Natural killer cell treated with Interleukin-12 subunit alpha and Interleukin-12 subunit beta and Interleukin-15 and Interleukin-18, amount 100 ng/mL, for 72 hours (primary cell): ENCODE measurements around the gene RIMBP2. TPM values are rescaled to one million over a fixed set of nuclear protein-coding genes. Genes with fewer than 3 reads are reported as not detected.

Source experiments
- ATAC-seq, 2 donors: fragments of 150-1000 bp; cut with Tn5 transposase in 1 of 2; sonication (Bioruptor Pico), chemical (Tn5 transposase) in 1 of 2; 2 replicates each; pipeline ENCODE4 v1.10.0; 2021
- DNase-seq: peaks from one replicate; pipeline ENCODE4 v3.0.0; 2022; ENCODE audit warnings: low spot score
- H3K27ac Mint-ChIP-seq, 2 donors: 1 replicate in 1 of 2; 2 replicates in 1 of 2; pipeline ENCODE4 v1.8.0; 2022; ENCODE audit warnings: mixed read lengths in 2 of 2, mild to moderate bottlenecking in 1 of 2, moderate library complexity in 1 of 2
- H3K27me3 Mint-ChIP-seq, 2 donors: 1 replicate in 1 of 2; 2 replicates in 1 of 2; pipeline ENCODE4 v1.8.0; 2022; ENCODE audit warnings: mixed read lengths in 2 of 2
- H3K36me3 Mint-ChIP-seq: one replicate; pipeline ENCODE4 v1.8.0; 2022; ENCODE audit warnings: mixed read lengths
- H3K4me1 Mint-ChIP-seq, 2 donors: 1 replicate in 1 of 2; 2 replicates in 1 of 2; pipeline ENCODE4 v1.8.0; 2022; ENCODE audit warnings: low read depth in 2 of 2, mixed read lengths in 2 of 2, mild to moderate bottlenecking in 1 of 2
- H3K4me3 Mint-ChIP-seq: one replicate; pipeline ENCODE4 v1.8.0; 2022; ENCODE audit warnings: mixed read lengths
- H3K9me3 Mint-ChIP-seq: 2 replicates; pipeline ENCODE4 v1.8.0; 2022; ENCODE audit warnings: mixed read lengths
- total RNA-seq, 2 donors: library from RNA; stranded (reverse); gene quantifications; one replicate each; pipeline ENCODE4 v1.2.3, GENCODE V29; 2022

The RIMBP2 gene
- total RNA-seq, 2 donors from 2014 or later, result not detected

DNA sequence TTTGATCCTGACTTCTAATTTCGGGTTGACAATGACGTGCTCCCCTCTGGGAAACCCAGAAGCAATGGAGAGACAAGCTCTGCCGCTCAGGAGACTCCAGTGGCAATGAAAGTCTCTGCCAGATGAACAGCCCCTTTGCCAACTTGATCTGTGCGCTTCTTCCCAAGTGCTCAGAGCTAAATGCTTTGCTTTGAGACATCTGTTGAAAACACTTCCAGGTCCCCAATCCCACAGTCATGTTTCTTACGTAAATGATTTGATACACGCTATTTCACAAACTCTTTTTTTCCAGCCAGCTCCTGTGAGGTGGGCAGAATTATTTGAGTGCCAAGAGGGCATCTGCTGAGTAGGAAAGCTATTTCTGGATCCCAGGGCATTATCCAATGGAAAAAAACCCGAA lies 147.6 kb downstream of the RIMBP2 start:
- Mint-ChIP-seq H3K36me3 (no peaks in the 10 kb centered on the region), H3K27ac (no peak overlapping the region), H3K4me3 (no peak overlapping the region), H3K4me1 (no peaks in the 10 kb centered on the region), H3K9me3 (peaks cover 4% of the 10 kb centered on the region), H3K27me3 (peaks cover 3 to 7% of the 10 kb centered on the region in 2 donors)
- ATAC-seq (no peak), DNase-seq (no peak)

DNA sequence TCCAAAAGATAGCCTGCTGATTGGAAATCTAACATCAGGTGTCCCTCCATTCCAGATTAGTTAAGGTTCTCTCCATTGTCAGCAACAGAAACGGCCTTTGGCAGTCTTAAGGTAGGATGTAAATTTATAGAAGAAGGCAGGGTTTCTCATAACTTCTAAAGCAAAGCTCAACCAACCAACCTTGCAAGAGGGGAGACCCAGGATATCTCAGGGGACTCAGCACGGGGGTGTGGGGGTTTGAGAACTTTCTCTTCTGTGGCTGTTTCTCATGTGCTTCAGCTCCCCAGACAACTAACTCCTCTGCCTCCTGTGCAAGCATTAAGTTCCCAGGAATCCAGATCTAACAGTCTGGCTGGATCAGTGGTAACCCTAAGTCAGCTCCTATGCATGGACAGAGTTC lies 148.1 kb downstream of the RIMBP2 start:
- ATAC-seq (no peak), DNase-seq (no peak)
- H3K9me3 Mint-ChIP-seq, result peaks cover 4% of the 10 kb centered on the region
- no peaks in the 10 kb centered on the region for H3K36me3 Mint-ChIP-seq
- H3K27me3 Mint-ChIP-seq, result peaks cover 3 to 7% of the 10 kb centered on the region in 2 donors
- no peak overlapping the region for H3K27ac Mint-ChIP-seq
- no peaks in the 10 kb centered on the region for H3K4me1 Mint-ChIP-seq
- no peak overlapping the region for H3K4me3 Mint-ChIP-seq

DNA sequence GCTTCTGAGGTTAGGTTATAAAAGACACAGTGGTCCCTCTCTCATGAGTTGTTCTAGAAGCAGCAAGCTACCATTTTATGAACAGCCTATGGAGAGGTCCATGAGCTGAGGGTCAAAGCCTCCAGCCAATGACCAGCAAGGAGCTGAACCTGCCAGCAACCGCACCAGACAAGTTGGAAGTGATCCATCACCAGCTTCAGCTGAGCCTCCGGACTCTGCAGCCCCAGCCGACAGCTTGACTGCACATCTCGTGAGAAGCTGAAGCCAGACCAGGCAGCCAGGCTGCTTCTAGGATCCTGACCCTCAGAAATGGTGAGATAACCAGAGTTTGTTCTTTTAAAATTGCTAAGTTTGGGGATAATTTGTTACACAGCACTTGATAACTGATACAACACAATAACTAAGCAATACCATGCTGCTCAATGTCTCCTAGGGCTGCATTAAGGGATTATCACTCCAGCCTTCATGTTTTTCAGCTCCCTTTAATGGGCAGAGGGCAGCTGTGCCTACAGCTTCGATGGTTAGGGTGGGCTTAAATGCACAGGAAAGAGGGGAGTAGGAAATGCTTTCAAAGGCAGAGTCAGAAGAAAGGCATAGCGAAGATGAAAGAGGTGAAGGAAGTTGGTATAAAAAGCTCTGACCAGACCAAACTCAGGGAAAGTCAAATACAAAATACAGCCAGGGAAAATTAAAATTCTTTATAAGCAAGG lies 149.5 kb downstream of the RIMBP2 start:
- H3K27me3 Mint-ChIP-seq, result peaks cover 3 to 7% of the 10 kb centered on the region in 2 donors
- H3K36me3 Mint-ChIP-seq, result no peaks in the 10 kb centered on the region
- H3K4me1 Mint-ChIP-seq, result no peaks in the 10 kb centered on the region
- DNase-seq, result no peak
- H3K9me3 Mint-ChIP-seq, result peaks cover 4% of the 10 kb centered on the region
- no peak overlapping the region for H3K4me3 Mint-ChIP-seq
- ATAC-seq, result no peak
- H3K27ac Mint-ChIP-seq, result no peak overlapping the region

DNA sequence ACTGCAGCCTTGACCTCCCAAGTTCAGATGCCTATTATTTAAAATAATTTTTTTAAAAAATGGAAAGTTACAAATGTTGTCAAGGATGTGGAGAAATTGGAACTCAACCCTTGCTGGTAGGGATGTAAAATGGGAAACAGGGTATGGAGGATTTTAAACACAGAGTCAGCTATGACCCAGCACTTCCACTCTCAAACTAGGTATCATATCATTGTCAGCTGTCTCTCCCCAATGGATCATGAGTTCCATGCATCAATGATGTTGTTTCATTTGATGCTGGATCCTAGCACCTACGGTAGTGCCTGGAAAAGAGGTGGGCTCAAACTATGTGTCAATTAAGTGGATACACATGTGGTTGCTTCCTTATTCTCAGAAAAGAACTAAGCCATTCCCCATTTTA lies 150.9 kb downstream of the RIMBP2 start:
- Mint-ChIP-seq H3K9me3 (peaks cover 4% of the 10 kb centered on the region), H3K36me3 (no peaks in the 10 kb centered on the region), H3K27me3 (peaks cover 4 to 7% of the 10 kb centered on the region in 2 donors), H3K4me3 (no peak overlapping the region), H3K27ac (no peak overlapping the region), H3K4me1 (no peaks in the 10 kb centered on the region)
- no peak for DNase-seq
- ATAC-seq, result no peak

DNA sequence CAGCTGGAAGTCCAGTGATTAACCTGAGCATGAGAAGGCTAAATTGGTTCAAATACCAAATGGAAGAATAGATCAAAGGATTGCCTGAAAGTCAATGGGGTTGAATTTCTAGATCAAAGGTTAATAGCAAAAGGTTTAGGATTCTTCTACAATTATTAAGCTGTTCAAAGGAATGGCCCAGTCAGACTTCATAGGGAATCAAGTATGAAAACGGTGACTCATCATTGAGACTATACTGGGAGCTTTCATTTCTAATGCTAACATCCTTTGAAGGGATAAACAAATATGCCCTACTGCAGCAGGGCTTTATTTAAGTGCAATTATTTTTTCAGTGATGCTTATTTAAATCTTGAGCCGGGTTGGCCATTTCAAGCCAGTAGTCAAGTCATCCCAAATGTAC lies 152.8 kb downstream of the RIMBP2 start:
- Mint-ChIP-seq H3K4me1 (no peaks in the 10 kb centered on the region), H3K27ac (no peak overlapping the region), H3K4me3 (no peak overlapping the region), H3K27me3 (peaks cover 7 to 8% of the 10 kb centered on the region in 2 donors), H3K36me3 (no peaks in the 10 kb centered on the region), H3K9me3 (peaks cover 4% of the 10 kb centered on the region)
- ATAC-seq, result no peak
- DNase-seq, result no peak

DNA sequence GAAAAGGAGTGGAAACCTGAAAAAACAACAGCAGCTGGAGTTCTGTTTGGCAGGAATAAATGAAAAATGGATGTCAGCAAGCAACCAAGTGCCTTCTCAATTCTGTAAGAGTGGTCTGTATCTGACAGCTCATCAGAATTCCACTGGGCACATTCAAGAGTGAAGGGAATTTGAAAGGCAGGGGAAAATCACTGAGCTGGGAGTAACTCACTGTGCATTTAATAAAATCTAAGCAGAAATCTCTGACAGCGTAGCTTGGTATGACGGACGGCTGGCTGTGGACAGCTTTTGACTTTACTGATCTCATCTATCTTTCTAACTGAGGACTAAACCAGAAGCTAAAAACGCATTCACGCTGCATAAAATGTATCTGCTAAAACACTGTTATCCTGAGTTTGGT lies 153.4 kb downstream of the RIMBP2 start:
- Mint-ChIP-seq H3K4me3 (no peak overlapping the region), H3K9me3 (peaks cover 4% of the 10 kb centered on the region), H3K36me3 (no peaks in the 10 kb centered on the region), H3K4me1 (no peaks in the 10 kb centered on the region), H3K27ac (no peak overlapping the region), H3K27me3 (peaks cover 7 to 8% of the 10 kb centered on the region in 2 donors)
- no peak for DNase-seq
- no peak for ATAC-seq

DNA sequence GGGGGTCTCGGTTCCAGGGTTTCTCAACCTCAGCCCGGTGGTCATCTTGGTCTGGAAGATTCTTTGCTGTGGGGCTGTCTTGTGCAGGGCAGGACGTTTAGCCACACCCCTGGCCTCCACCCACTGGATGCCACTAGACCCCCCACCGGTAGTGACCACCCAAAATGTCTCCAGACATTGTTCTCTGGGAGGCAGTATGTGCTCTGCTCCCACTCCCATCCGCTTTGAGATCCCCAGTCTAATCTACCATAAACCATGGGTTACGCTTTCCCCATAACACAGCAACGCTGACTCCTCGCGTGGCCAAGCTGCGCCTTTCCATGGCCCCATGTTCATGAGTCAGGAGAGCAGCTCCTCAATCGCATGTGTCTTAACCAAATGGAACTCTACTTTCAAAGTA lies 155.8 kb downstream of the RIMBP2 start:
- Mint-ChIP-seq H3K4me3 (no peak overlapping the region), H3K4me1 (no peaks in the 10 kb centered on the region), H3K9me3 (peaks cover 4% of the 10 kb centered on the region), H3K27ac (no peak overlapping the region), H3K27me3 (peaks cover 12 to 19% of the 10 kb centered on the region in 2 donors), H3K36me3 (no peaks in the 10 kb centered on the region)
- DNase-seq (no peak), ATAC-seq (no peak)

DNA sequence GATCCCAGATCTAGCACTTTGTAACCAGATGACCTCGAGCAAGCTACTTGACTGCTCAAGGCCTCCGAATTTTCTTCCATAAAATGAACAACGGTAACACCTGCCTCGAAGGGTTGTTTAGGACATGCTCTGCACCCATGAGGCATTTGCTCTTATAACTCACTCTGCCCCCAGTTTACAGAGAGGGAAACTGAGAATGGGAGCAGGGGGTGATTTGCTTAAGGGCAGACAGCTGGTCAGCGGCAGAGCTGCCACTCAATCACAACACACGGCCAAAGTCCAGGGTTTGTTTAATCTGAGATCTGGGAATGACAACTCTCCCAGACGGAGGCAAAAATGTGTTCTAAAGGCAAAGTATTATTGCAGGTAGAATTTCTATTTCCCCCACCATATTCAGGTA lies 156.3 kb downstream of the RIMBP2 start:
- DNase-seq (no peak), ATAC-seq (no peak)
- no peaks in the 10 kb centered on the region for H3K4me1 Mint-ChIP-seq
- H3K4me3 Mint-ChIP-seq, result no peak overlapping the region
- no peaks in the 10 kb centered on the region for H3K36me3 Mint-ChIP-seq
- H3K9me3 Mint-ChIP-seq, result peaks cover 4% of the 10 kb centered on the region
- H3K27me3 Mint-ChIP-seq, result peaks cover 12 to 21% of the 10 kb centered on the region in 2 donors
- no peak overlapping the region for H3K27ac Mint-ChIP-seq

DNA sequence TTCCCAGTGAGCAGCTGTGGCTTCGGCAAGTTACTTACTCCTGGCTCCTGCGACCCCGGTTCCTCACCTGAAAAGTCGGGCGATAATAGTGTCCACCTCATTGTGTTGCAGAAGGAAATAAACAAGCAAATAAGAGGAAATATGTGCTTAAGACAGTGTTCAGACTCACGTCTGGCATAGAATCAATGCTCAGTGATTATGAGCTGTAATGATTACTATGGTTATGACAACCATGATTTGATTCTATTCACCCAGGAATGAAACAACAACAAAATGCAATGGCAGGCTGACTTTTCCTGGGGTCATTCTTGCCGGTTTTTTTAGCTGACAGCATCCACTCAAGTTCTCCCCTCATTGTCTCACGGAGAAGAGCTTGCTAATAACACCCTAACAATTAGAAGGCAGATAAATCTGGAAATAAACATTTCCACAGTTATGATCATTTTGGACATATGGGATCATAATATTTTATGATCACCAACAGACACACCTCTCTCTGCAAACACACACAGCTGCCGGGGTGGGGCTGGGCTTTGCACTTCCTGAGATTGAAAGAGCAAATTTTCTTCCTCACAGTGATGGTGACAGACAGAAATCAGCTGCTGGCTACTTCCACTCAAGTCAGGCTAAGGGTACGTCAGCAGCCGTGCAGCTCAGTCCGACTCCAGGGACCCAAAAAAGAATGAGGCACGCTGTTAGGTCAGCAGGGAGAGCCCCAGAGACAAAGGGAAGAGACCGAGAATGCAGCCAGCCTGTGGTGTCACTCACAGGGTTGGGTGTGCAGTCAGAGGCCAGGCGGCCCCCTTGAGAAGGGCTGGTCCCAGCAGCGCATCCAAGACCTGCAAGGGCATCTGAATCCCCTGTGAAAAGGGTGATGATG lies 158.0 kb downstream of the RIMBP2 start:
- Mint-ChIP-seq H3K27me3 (peaks cover 14 to 25% of the 10 kb centered on the region in 2 donors), H3K27ac (no peak overlapping the region), H3K4me3 (no peak overlapping the region), H3K4me1 (no peaks in the 10 kb centered on the region), H3K9me3 (no peaks in the 10 kb centered on the region), H3K36me3 (no peaks in the 10 kb centered on the region)
- DNase-seq (no peak), ATAC-seq (no peak)

DNA sequence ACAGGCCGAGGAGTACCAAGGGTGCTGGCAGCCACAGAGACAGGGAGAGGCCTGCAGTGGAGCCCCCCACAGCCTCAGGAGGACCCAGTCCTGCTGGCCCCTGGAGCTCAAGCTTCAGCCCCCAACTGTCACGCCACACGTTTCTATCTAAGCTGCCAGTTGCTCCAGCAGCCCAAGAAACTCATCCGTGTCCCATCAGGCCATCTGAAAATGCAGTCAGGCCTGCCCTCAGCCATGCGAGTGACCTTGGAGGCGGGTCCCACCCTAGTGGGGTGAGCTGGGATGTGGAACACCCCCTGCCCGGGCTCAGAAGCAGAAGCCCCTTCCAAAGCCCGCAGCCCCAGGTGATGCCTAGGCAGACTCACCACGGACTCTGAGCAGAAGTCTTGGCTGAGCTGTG lies 158.9 kb downstream of the RIMBP2 start:
- DNase-seq (no peak), ATAC-seq (no peak)
- H3K27ac Mint-ChIP-seq, result no peak overlapping the region
- H3K36me3 Mint-ChIP-seq, result no peaks in the 10 kb centered on the region
- H3K4me1 Mint-ChIP-seq, result no peaks in the 10 kb centered on the region
- peaks cover 14 to 25% of the 10 kb centered on the region in 2 donors for H3K27me3 Mint-ChIP-seq
- no peak overlapping the region for H3K4me3 Mint-ChIP-seq
- no peaks in the 10 kb centered on the region for H3K9me3 Mint-ChIP-seq

DNA sequence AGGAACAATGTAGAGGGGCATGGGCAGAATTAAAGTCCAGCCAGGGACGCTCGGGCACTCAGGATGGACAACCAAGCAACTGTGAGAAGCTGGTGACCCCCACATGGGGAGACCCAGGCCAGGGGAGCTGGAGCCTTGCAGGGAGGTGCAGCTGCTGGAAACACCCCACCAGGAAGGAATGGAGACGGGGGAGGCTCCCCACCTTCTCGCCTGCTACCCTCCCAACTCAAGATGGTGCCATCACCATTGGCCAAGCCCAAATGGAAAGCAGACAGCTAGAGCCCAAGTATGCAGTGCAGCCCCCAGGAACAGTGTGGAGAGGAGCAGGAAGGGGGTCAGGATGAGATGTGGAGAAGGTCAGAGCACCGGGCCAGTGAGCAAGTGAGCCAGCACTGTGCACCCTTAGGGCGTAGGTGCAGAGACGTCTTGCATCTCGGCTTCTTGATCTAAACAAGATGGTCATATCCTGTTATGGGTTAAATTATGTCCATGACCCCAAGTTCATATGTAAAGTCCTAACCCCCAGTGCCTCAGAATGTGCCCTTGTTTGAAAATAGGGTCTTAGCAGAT lies 159.5 kb downstream of the RIMBP2 start:
- Mint-ChIP-seq H3K27ac (no peak overlapping the region), H3K9me3 (no peaks in the 10 kb centered on the region), H3K4me3 (no peak overlapping the region), H3K27me3 (peaks cover 14 to 25% of the 10 kb centered on the region in 2 donors), H3K36me3 (no peaks in the 10 kb centered on the region), H3K4me1 (no peaks in the 10 kb centered on the region)
- no peak for DNase-seq
- peak in 1 of 2 donors; percentile 60 for ATAC-seq

DNA sequence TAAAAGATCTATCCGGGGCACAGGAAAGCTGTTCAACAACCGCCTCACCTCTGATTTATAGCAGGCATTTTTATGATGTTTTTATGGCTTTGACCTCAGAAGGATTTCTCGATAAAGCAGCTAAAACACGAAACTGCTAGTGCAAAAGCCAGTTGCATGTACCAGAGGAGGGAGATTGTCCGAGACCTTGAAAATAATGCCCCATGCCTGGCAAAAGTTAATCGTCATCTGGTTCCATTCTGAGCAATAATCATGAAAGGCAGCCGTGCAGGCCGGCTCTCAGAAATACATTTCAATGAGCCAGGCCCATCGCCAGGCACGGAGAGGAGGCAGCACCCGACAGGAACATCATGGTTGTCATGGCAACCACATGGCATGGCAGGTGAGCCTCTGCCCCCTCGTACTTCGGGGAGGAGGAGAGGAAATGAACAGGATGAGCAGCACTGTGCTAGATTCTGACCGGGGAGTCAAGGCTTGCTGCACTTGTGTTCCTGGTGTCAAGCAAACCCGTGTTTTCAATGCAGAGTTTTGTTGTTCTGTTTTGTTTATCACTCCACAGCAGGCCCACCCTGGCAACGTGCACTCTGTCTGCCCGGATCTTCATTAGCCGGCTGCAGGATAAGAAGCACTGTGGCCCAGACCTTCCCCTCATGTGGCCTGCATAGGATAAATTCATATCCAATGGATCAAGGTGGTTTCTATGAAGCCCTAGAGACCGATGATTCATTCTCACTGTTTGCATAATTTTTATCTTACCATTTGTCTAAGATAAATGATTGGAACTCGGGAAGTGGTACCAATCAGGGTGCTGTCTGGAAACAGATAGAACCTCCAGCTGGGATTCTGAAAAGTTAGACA lies 160.2 kb downstream of the RIMBP2 start:
- Mint-ChIP-seq H3K9me3 (no peaks in the 10 kb centered on the region), H3K27me3 (peaks cover 13 to 25% of the 10 kb centered on the region in 2 donors), H3K27ac (no peak overlapping the region), H3K36me3 (no peaks in the 10 kb centered on the region), H3K4me3 (no peak overlapping the region), H3K4me1 (no peaks in the 10 kb centered on the region)
- DNase-seq (no peak), ATAC-seq (no peak)

DNA sequence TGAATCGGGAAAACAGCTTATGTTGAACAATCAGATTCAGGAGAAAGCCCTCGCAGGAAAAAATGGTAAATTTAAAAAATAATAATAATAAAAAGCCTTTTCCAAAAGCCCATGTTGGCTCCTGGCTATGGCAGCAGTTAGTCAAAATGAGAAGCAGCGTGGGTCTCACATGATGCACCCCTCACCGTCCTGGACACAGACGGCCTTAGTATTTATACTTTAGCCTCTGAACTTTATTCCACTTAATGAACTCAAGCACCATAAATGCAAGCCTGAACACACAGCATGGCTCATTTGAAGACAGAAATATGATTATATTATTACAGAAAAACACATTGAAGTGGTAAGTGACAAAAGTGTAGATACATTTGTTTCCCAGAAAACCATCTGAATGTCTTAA lies 160.9 kb downstream of the RIMBP2 start:
- H3K27me3 Mint-ChIP-seq, result peaks cover 12 to 25% of the 10 kb centered on the region in 2 donors
- no peaks in the 10 kb centered on the region for H3K36me3 Mint-ChIP-seq
- ATAC-seq, result no peak
- H3K4me1 Mint-ChIP-seq, result no peaks in the 10 kb centered on the region
- no peak overlapping the region for H3K27ac Mint-ChIP-seq
- no peak for DNase-seq
- no peak overlapping the region for H3K4me3 Mint-ChIP-seq
- H3K9me3 Mint-ChIP-seq, result no peaks in the 10 kb centered on the region
